DOHH2 (cell line): ENCODE results near the gene DCST2.

Experiments used
- H3F3A ChIP-seq: fragments of 200-600 bp; sonication (generic), shearing (Covaris generic); 2 replicates; pipeline ENCODE4 v1.6.0; 2016; ENCODE audit warnings: antibody characterized with exemption, mild to moderate bottlenecking; ENCODE audit not compliant: control insufficient read depth, insufficient read depth
- H3K27ac ChIP-seq: fragments of 200-600 bp; sonication (generic); 2 replicates; pipeline ENCODE4 v1.5.1; 2014; ENCODE audit warnings: low read depth, mild to moderate bottlenecking, low read length, moderate library complexity
- H3K27me3 ChIP-seq: fragments of 200-600 bp; sonication (generic); 2 replicates; pipeline ENCODE4 v1.6.1; 2014; ENCODE audit warnings: mild to moderate bottlenecking, low read length, mixed read lengths; ENCODE audit not compliant: control insufficient read depth
- H3K36me3 ChIP-seq: fragments of 200-600 bp; sonication (generic); 2 replicates; pipeline ENCODE4 v1.6.1; 2014; ENCODE audit warnings: mild to moderate bottlenecking, low read length, moderate library complexity, mixed read lengths; ENCODE audit not compliant: control insufficient read depth
- H3K4me1 ChIP-seq: fragments of 200-600 bp; sonication (generic); 2 replicates; pipeline ENCODE4 v1.6.1; 2014; ENCODE audit warnings: mild to moderate bottlenecking, low read length, mixed read lengths; ENCODE audit not compliant: control insufficient read depth
- H3K4me2 ChIP-seq: fragments of 200-600 bp; sonication (generic); 2 replicates; pipeline ENCODE4 v1.6.0; 2014; ENCODE audit warnings: mild to moderate bottlenecking, low read length, moderate library complexity
- H3K4me3 ChIP-seq: fragments of 200-600 bp; sonication (generic); 2 replicates; pipeline ENCODE4 v1.5.1; 2014; ENCODE audit warnings: mild to moderate bottlenecking, low read length, mixed read lengths
- H3K79me2 ChIP-seq: fragments of 200-600 bp; sonication (generic); 2 replicates; pipeline ENCODE4 v1.6.1; 2014; ENCODE audit warnings: mild to moderate bottlenecking, low read length, mixed read lengths; ENCODE audit not compliant: control insufficient read depth
- H3K9me2 ChIP-seq: fragments of 200-600 bp; sonication (generic); replicated peaks from 2 replicates; pipeline ENCODE4 v1.6.1; 2014; ENCODE audit warnings: mild to moderate bottlenecking, low read length, mixed read lengths; ENCODE audit not compliant: control insufficient read depth
- H3K9me3 ChIP-seq: fragments of 200-600 bp; sonication (generic); 2 replicates; pipeline ENCODE4 v1.6.1; 2014; ENCODE audit warnings: antibody characterized with exemption, low read length, mixed read lengths; ENCODE audit not compliant: control insufficient read depth, insufficient read depth
- H4K20me1 ChIP-seq: fragments of 200-600 bp; sonication (generic); 2 replicates; pipeline ENCODE4 v1.6.0; 2014; ENCODE audit warnings: low read depth, mild to moderate bottlenecking, antibody characterized with exemption, low read length, moderate library complexity; ENCODE audit not compliant: control insufficient read depth, insufficient read depth
- CTCF ChIP-seq: fragments of 200-600 bp; sonication (generic); IDR thresholded peaks from one replicate; pipeline ENCODE4 v1.5.1; 2014; ENCODE audit warnings: antibody characterized with exemption, mild to moderate bottlenecking, low read depth, low read length; ENCODE audit not compliant: poor library complexity, severe bottlenecking
- EZH2phosphoT487 ChIP-seq: fragments of 200-600 bp; sonication (generic); IDR thresholded peaks from 2 replicates; pipeline ENCODE4 v1.6.1; 2017; ENCODE audit warnings: borderline replicate concordance, mild to moderate bottlenecking, antibody characterized with exemption, low read length, moderate library complexity, mixed read lengths

Gene DCST2

DNA sequence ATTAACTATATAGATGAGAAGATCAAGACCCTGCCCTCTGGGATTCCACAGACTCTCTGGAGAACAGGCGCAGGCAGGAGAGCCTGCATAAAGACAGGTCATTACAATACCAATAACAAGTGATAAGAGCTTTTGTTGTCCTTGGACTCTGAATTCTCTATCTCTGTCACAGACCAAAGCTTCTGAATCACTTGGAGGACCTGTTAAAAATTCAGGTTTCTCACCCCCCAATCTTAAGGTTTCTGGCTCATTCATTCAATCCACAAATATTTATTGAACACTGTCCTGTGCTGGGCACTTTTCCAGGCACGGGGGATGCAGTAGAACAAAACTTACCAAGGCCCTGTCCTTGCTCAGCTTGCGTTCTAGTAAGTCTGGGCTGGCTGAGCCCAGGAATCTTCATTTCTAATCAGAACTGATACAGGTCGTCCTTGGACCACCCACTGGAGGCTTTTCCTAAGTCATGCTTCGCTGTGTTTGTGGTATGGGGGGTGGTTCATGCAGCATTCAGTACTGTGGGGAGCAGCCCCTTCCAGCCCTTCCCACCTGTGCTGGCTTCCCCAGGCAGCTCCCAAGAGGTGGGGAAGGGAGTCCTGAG lies 31.4 kb upstream of the DCST2 start:
- H3K4me2 ChIP-seq: peak overlapping the region; percentile 95
- H3K9me3 ChIP-seq: no peaks in the 10 kb centered on the region
- peaks cover 10% of the 10 kb centered on the region; the same call in 1 of the 2 replicates for H4K20me1 ChIP-seq
- H3K4me3 ChIP-seq: peak overlapping the region; percentile 95
- TF ChIP-seq EZH2phosphoT487: no peak
- no peak for TF ChIP-seq CTCF
- H3K36me3 ChIP-seq: peaks cover 36% of the 10 kb centered on the region
- no peaks in the 10 kb centered on the region for H3K9me2 ChIP-seq
- no peak overlapping the region for H3K27ac ChIP-seq
- peaks cover 53% of the 10 kb centered on the region for H3K4me1 ChIP-seq
- H3K27me3 ChIP-seq: no peaks in the 10 kb centered on the region
- H3F3A ChIP-seq: peaks cover 4% of the 10 kb centered on the region; the same call in 1 of the 2 replicates
- peaks cover 19% of the 10 kb centered on the region for H3K79me2 ChIP-seq

DNA sequence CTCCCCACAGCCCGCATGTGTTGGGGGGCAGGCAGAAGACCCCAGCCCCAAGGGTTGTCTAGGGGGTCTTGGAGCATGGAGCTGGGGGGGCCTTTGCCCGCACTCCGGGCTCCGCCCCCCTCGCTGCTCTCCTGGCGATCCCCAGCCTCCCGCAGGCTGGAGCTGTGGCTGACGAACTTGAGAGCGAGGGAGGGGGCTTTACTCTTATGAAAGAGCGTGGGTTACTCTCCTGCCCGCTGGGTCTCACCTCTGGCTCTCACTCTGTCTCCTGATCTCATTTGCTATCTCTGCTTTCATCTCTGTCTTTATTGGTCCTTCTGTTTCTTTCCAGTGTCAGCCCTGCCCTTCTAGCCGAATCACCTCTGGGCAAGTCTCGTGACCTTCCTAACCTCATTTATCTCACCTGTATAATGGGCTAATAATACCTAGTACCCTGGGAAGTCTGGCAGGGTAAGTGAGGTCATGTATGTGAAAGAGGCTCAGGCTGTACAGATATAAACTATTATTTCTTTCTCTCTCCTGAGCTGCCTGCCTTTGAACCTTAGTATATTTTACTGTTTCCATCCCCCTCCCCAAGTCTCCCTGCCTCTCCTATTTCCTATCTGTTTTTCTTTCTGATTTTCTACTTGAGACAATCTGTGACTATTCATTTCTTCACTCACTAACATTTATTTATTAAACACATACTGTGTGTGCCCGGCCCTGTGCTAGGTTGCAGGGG lies 30.7 kb upstream of the DCST2 start:
- no peak for TF ChIP-seq CTCF
- TF ChIP-seq EZH2phosphoT487: no peak
- H3K79me2 ChIP-seq: peaks cover 19% of the 10 kb centered on the region
- H3K9me2 ChIP-seq: no peaks in the 10 kb centered on the region
- no peaks in the 10 kb centered on the region for H3K9me3 ChIP-seq
- H3K4me3 ChIP-seq: peak overlapping the region; percentile 95
- peak overlapping the region; percentile 95 for H3K4me2 ChIP-seq
- peak overlapping the region; percentile 56; the same call in 1 of the 2 replicates for H3K27ac ChIP-seq
- no peaks in the 10 kb centered on the region for H3K27me3 ChIP-seq
- peaks cover 46% of the 10 kb centered on the region for H3K4me1 ChIP-seq
- peaks cover 31% of the 10 kb centered on the region for H3K36me3 ChIP-seq
- H4K20me1 ChIP-seq: peaks cover 10% of the 10 kb centered on the region; the same call in 1 of the 2 replicates
- H3F3A ChIP-seq: peaks cover 4% of the 10 kb centered on the region; the same call in 1 of the 2 replicates

DNA sequence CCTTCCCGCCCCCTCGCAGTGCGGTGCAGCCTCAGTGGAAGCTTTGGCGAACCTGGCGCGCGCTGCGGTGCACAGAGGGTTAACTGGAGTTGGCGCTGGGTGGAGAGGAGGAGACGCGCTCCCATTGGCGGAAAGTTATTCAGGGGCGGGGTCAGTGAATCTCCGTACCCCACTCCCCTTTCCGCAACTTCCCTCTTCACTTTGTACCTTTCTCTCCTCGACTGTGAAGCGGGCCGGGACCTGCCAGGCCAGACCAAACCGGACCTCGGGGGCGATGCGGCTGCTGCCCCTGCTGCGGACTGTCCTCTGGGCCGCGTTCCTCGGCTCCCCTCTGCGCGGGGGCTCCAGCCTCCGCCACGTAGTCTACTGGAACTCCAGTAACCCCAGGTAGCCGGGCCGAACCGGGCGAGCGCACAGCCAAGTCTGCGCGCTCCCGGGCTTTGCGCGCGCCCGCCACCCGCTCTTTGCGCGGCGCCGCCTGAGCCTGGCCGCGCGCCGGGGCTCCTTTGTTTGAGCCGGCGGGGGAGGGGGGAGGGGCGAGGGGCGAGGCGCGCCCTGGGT lies 30.0 kb upstream of the DCST2 start, which contains the start of gene EFNA4:
Gene EFNA4, plus strand, starts transcription at position 191 of the 561 bp plus-strand sequence. Its CDS starts 84 bp downstream, at position 275.
- Histone ChIP-seq H3K79me2 (peaks cover 19% of the 10 kb centered on the region), H3K4me2 (peak within 1 kb of the TSS; percentile 95), H3K27ac (peak within 1 kb of the TSS; percentile 56), H4K20me1 (peaks cover 10% of the 10 kb centered on the region; the same call in 1 of the 2 replicates), H3K4me1 (peaks cover 46% of the 10 kb centered on the region), H3K4me3 (peak within 1 kb of the TSS; percentile 95), H3K9me2 (no peaks in the 10 kb centered on the region), H3K27me3 (no peaks in the 10 kb centered on the region), H3K36me3 (peaks cover 25% of the 10 kb centered on the region), H3K9me3 (no peaks in the 10 kb centered on the region), H3F3A (peaks cover 4% of the 10 kb centered on the region; the same call in 1 of the 2 replicates)
- TF ChIP-seq EZH2phosphoT487 (no peak), CTCF (no peak)
